GM21526 (cell line): ENCODE measurements around the gene XXYLT1.
"Not testable (repeated sequence)": the region's sequence is repeated elsewhere in the genome, so short reads cannot be mapped to it uniquely, and the experiment has no call there.

Source experiments
- ATAC-seq: cut with Tn5 transposase; IDR thresholded peaks from one replicate; pipeline ENCODE4 v1.9.1; 2021; ENCODE audit warnings: moderate library complexity; ENCODE audit not compliant: unreplicated experiment, low FRiP score

Gene XXYLT1

GRCh38 chr3:195189821-195190220, 81.1 kb downstream of the XXYLT1 start:
- ATAC-seq, result no peak

GRCh38 chr3:195188426-195188927, 82.5 kb downstream of the XXYLT1 start:
- no peak for ATAC-seq

GRCh38 chr3:195187609-195188425, 83.1 kb downstream of the XXYLT1 start:
- ATAC-seq, result no peak

- ATAC-seq, result not testable (repeated sequence)
These were observed 84.3 kb downstream of the XXYLT1 start for GRCh38 chr3:195186710-195187047.

- ATAC-seq, result no peak
These were observed 84.8 kb downstream of the XXYLT1 start for GRCh38 chr3:195186041-195186709.

GRCh38 chr3:195185583-195185982, 85.4 kb downstream of the XXYLT1 start:
- no peak for ATAC-seq

GRCh38 chr3:195184716-195185421, 86.1 kb downstream of the XXYLT1 start:
- ATAC-seq, result no peak

- no peak for ATAC-seq
These were observed 87.7 kb downstream of the XXYLT1 start for GRCh38 chr3:195183071-195183776.

- ATAC-seq, result no peak
These were observed 88.5 kb downstream of the XXYLT1 start for GRCh38 chr3:195182470-195182795.

GRCh38 chr3:195181741-195182469, 89.1 kb downstream of the XXYLT1 start:
- no peak for ATAC-seq

- ATAC-seq, result no peak
These were observed 89.9 kb downstream of the XXYLT1 start for GRCh38 chr3:195181113-195181498.

GRCh38 chr3:195180490-195181112, 90.4 kb downstream of the XXYLT1 start:
- ATAC-seq, result no peak

- no peak for ATAC-seq
These were observed 91.0 kb downstream of the XXYLT1 start for GRCh38 chr3:195179776-195180489.

- ATAC-seq, result no peak
These were observed 92.6 kb downstream of the XXYLT1 start for GRCh38 chr3:195178124-195178910.

- ATAC-seq, result no peak
These were observed 93.4 kb downstream of the XXYLT1 start for GRCh38 chr3:195177422-195178123.

- no peak for ATAC-seq
These were observed 94.2 kb downstream of the XXYLT1 start for GRCh38 chr3:195176776-195177175.

GRCh38 chr3:195175476-195176337, 95.3 kb downstream of the XXYLT1 start:
- ATAC-seq, result no peak
